ENCODE results near the gene ZNF333. TPM values are rescaled to one million over a fixed set of nuclear protein-coding genes. Genes with fewer than 3 reads are reported as not detected.

ZNF333 gene
- total RNA-seq, 1 experiment from 2014 or later = 19.2 TPM

- DNase-seq (ENCODE audit: low spot score) = no peak
- TF ChIP-seq EZH2 (IDR thresholded peaks at IDR 0.05; ENCODE audit: borderline replicate concordance, low read depth, low read length, poor library complexity, severe bottlenecking) (no peak), CTCF (conservative IDR thresholded peaks at IDR 0.05; ENCODE audit: low read depth, low read length) (no peak)
- Histone ChIP-seq H3K9me3 (ENCODE audit: low read depth, low read length, poor library complexity, severe bottlenecking) (peaks cover 3% of the 10 kb centered on the region), H3K4me1 (ENCODE audit: insufficient read depth, low read length, poor library complexity, severe bottlenecking) (no peaks in the 10 kb centered on the region), H3K27ac (ENCODE audit: low read depth, low read length, poor library complexity, severe bottlenecking) (no peak overlapping the region), H3K4me3 (ENCODE audit: low read depth, low read length, poor library complexity, severe bottlenecking) (no peak overlapping the region), H3K36me3 (ENCODE audit: insufficient read depth, low read length, poor library complexity, severe bottlenecking) (no peaks in the 10 kb centered on the region), H3K27me3 (replicated peaks; ENCODE audit: insufficient read depth, low read depth, low read length, poor library complexity) (peaks cover 49% of the 10 kb centered on the region)
- no TSS peak for BruUV-seq (replicated peaks)
- intact Hi-C loops (cut with micrococcal nuclease; ENCODE audit: unreplicated experiment) = no loop called here
- CTCF ChIA-PET = no interaction called here
- POLR2A ChIA-PET (ENCODE audit: low non-redundant PET) = no interaction called here
Observed at GRCh38 chr19:14670408-14670807, 19.4 kb upstream of the ZNF333 start.

GRCh38 chr19:14672188-14672872 is 17.5 kb upstream of the ZNF333 start:
- POLR2A ChIA-PET (ENCODE audit: low non-redundant PET) = no interaction called here

GRCh38 chr19:14673088-14673487 is 16.8 kb upstream of the ZNF333 start:
- no peak overlapping the region for H3K27ac ChIP-seq (ENCODE audit: low read depth, low read length, poor library complexity, severe bottlenecking)
- H3K27me3 ChIP-seq (replicated peaks; ENCODE audit: insufficient read depth, low read depth, low read length, poor library complexity) = peaks cover 50% of the 10 kb centered on the region
- no peak for DNase-seq (ENCODE audit: low spot score)
- intact Hi-C loops (cut with micrococcal nuclease; ENCODE audit: unreplicated experiment) = no loop called here
- CTCF ChIA-PET = no interaction called here
- BruUV-seq (replicated peaks) = no TSS peak
- peaks cover 3% of the 10 kb centered on the region for H3K9me3 ChIP-seq (ENCODE audit: low read depth, low read length, poor library complexity, severe bottlenecking)
- H3K36me3 ChIP-seq (ENCODE audit: insufficient read depth, low read length, poor library complexity, severe bottlenecking) = no peaks in the 10 kb centered on the region
- no peak for TF ChIP-seq EZH2 (IDR thresholded peaks at IDR 0.05; ENCODE audit: borderline replicate concordance, low read depth, low read length, poor library complexity, severe bottlenecking)
- TF ChIP-seq CTCF (conservative IDR thresholded peaks at IDR 0.05; ENCODE audit: low read depth, low read length) = no peak
- H3K4me3 ChIP-seq (ENCODE audit: low read depth, low read length, poor library complexity, severe bottlenecking) = no peak overlapping the region
- POLR2A ChIA-PET (ENCODE audit: low non-redundant PET) = no interaction called here
- H3K4me1 ChIP-seq (ENCODE audit: insufficient read depth, low read length, poor library complexity, severe bottlenecking) = no peaks in the 10 kb centered on the region

More at GRCh38 chr19:14672188-14672872, 17.5 kb upstream of the ZNF333 start:
- intact Hi-C loops (cut with micrococcal nuclease; ENCODE audit: unreplicated experiment) = no loop called here
- Histone ChIP-seq H3K9me3 (ENCODE audit: low read depth, low read length, poor library complexity, severe bottlenecking) (peaks cover 3% of the 10 kb centered on the region), H3K27ac (ENCODE audit: low read depth, low read length, poor library complexity, severe bottlenecking) (no peak overlapping the region), H3K4me1 (ENCODE audit: insufficient read depth, low read length, poor library complexity, severe bottlenecking) (no peaks in the 10 kb centered on the region), H3K27me3 (replicated peaks; ENCODE audit: insufficient read depth, low read depth, low read length, poor library complexity) (peaks cover 50% of the 10 kb centered on the region), H3K36me3 (ENCODE audit: insufficient read depth, low read length, poor library complexity, severe bottlenecking) (no peaks in the 10 kb centered on the region), H3K4me3 (ENCODE audit: low read depth, low read length, poor library complexity, severe bottlenecking) (no peak overlapping the region)
- CTCF ChIA-PET = no interaction called here
- no TSS peak for BruUV-seq (replicated peaks)
- no peak for TF ChIP-seq EZH2 (IDR thresholded peaks at IDR 0.05; ENCODE audit: borderline replicate concordance, low read depth, low read length, poor library complexity, severe bottlenecking)
- TF ChIP-seq CTCF (conservative IDR thresholded peaks at IDR 0.05; ENCODE audit: low read depth, low read length) = no peak
- DNase-seq (ENCODE audit: low spot score) = no peak
